K562 (cell line): ENCODE measurements around the gene IP6K1. TPM values are rescaled to one million over a fixed set of nuclear protein-coding genes. Genes with fewer than 3 reads are reported as not detected.
"Not testable (repeated sequence)": the region's sequence is repeated elsewhere in the genome, so short reads cannot be mapped to it uniquely, and the experiment has no call there.

ENCODE experiments used
- ATAC-seq: fragments of 200-7000 bp; cut with Tn5 transposase; 3 replicates; pipeline ENCODE4 v1.9.1; 2020; ENCODE audit warnings: moderate library complexity
- BruUV-seq: library from RNA; stranded (reverse); fragments of 400-500 nt; replicated peaks from 2 replicates; lab custom pipeline; 2021; lab: Mats Ljungman, UMichigan
- CTCF ChIA-PET: fragments of 300-600 bp; formaldehyde crosslinking; extraction: SDS; loops from one replicate; lab custom pipeline; 2021; ENCODE audit warnings: low intra/inter-chr PET ratio; lab: Yijun Ruan, JAX
- POLR2A ChIA-PET: fragments of 300-600, 350-650 bp; sonication (Branson Sonifier 250); formaldehyde crosslinking; extraction: SDS; loops from one replicate; lab custom pipeline; 2021; ENCODE audit warnings: antibody characterized with exemption, inconsistent platforms; lab: Yijun Ruan, JAX
- DNase-seq, 4 experiments: peaks; one replicate each; pipeline versions ENCODE4 v3.0.0 to v3.0.0-alpha.2; 2011 to 2018; ENCODE audit warnings: low spot score in 3 of 4, mixed read lengths in 3 of 4; ENCODE audit errors: extremely low read depth in 1 of 4
- FAIRE-seq: peaks from 2 replicates; lab custom pipeline; 2011; peaks lifted over from hg19 to GRCh38; lab: Jason Lieb, UNC
- H2AFZ ChIP-seq: 2 replicates; pipeline ENCODE4 v1.6.0; 2011; ENCODE audit warnings: low read depth, low read length, control low read depth, inconsistent platforms
- H3K27ac ChIP-seq: fragments of 200-600 bp; 3 replicates; pipeline ENCODE4 v1.8.0; 2011; ENCODE audit warnings: low read depth, mild to moderate bottlenecking, control low read depth, inconsistent platforms, low read length, moderate library complexity, mixed read lengths; ENCODE audit errors: extremely low read depth
- H3K27me3 ChIP-seq, 2 experiments: fragments of 300-600 bp in 1 of 2; 2 replicates in 1 of 2; 3 replicates in 1 of 2; pipeline versions ENCODE4 v1.6.0 to v1.8.0; 2011; ENCODE audit warnings: inconsistent platforms in 2 of 2, low read length in 2 of 2, mild to moderate bottlenecking in 1 of 2, mixed read lengths in 1 of 2, moderate library complexity in 1 of 2; ENCODE audit not compliant: control insufficient read depth in 2 of 2, insufficient read depth in 2 of 2
- H3K36me3 ChIP-seq: fragments of 300-600 bp; 3 replicates; pipeline ENCODE4 v1.8.0; 2011; ENCODE audit warnings: mild to moderate bottlenecking, low read length, inconsistent platforms; ENCODE audit not compliant: control insufficient read depth, insufficient read depth
- H3K4me1 ChIP-seq, 2 experiments: fragments of 200-600 bp in 1 of 2; replicated peaks in 1 of 2; 2 replicates in 1 of 2; 3 replicates in 1 of 2; pipeline versions ENCODE4 v1.5.1 to v1.8.0; 2011; ENCODE audit warnings: inconsistent platforms in 2 of 2, low read length in 2 of 2, mild to moderate bottlenecking in 1 of 2, mixed read lengths in 1 of 2, moderate library complexity in 1 of 2; ENCODE audit not compliant: control insufficient read depth in 2 of 2, insufficient read depth in 2 of 2
- H3K4me2 ChIP-seq: 2 replicates; pipeline ENCODE4 v1.6.1; 2011; ENCODE audit warnings: low read length, control low read depth, inconsistent platforms, mixed read lengths; ENCODE audit not compliant: insufficient read depth
- H3K4me3 ChIP-seq: fragments of 200-600 bp; sonication (generic), shearing (Covaris generic); 2 replicates; pipeline ENCODE4 v1.5.1; 2016; ENCODE audit warnings: control low read depth, inconsistent platforms
- H3K79me2 ChIP-seq: fragments of 200-600 bp; 3 replicates; pipeline ENCODE4 v1.8.0; 2011; ENCODE audit warnings: low read length, inconsistent platforms; ENCODE audit not compliant: control insufficient read depth, insufficient read depth
- H3K9ac ChIP-seq, 2 experiments: 2 replicates each; pipeline versions ENCODE4 v1.6.0 to v1.6.1; 2011; ENCODE audit warnings: low read depth in 2 of 2, low read length in 2 of 2, control low read depth in 1 of 2, inconsistent platforms in 1 of 2, mild to moderate bottlenecking in 1 of 2, mixed read lengths in 1 of 2; ENCODE audit not compliant: insufficient read depth in 1 of 2
- H3K9me1 ChIP-seq: one replicate; pipeline ENCODE4 v1.6.0; 2011; ENCODE audit warnings: inconsistent platforms, mild to moderate bottlenecking, low read length, moderate library complexity; ENCODE audit not compliant: control insufficient read depth, insufficient read depth
- H3K9me3 ChIP-seq: replicated peaks from 2 replicates; pipeline ENCODE4 v1.5.1; 2011; ENCODE audit warnings: low read depth, low read length, inconsistent platforms; ENCODE audit not compliant: control insufficient read depth, insufficient read depth
- H4K20me1 ChIP-seq: replicated peaks from 2 replicates; pipeline ENCODE4 v1.6.1; 2011; ENCODE audit warnings: low read length, inconsistent platforms, mixed read lengths; ENCODE audit not compliant: control insufficient read depth, insufficient read depth
- WGBS: fragments of 100-300 bp; shearing (Covaris generic); methylation state at CpG from one replicate; pipeline ENCODE4 v1.1.6; 2016; ENCODE audit warnings: low coverage, mixed read lengths; ENCODE audit not compliant: insufficient coverage; ENCODE audit errors: missing lambda C conversion rate; 5-methylcytosine and 5-hydroxymethylcytosine counted together
- in situ Hi-C: fragments of 300-500 bp; cut with MboI; formaldehyde crosslinking; loops from 4 replicates; pipeline ENCODE4 v1.15.0; 2018; ENCODE audit warnings: inconsistent platforms, mixed read lengths
- intact Hi-C: fragments of 100-400 bp; cut with micrococcal nuclease; formaldehyde crosslinking; loops from 2 replicates; pipeline ENCODE4 v1.14.2; 2022
- polyA plus RNA-seq, 8 experiments: library from polyadenylated mRNA; depleted of rRNA in 4 of 8; stranded (reverse) in 5 of 8; unstranded in 3 of 8; fragments of >200 nt; fragmentation: Nextera tagmentation in 2 of 8; fragmentation: Illumina TruSeq in 1 of 8; extraction: Ambion mirVana in 2 of 8; extraction: Trizol in 1 of 8; gene quantifications; 2 replicates each; pipeline versions ENCODE4 v1.2.1 to v1.2.3, GENCODE V29; 2011 to 2014; ENCODE audit warnings: inconsistent platforms in 1 of 8, missing spikeins in 1 of 8
- total RNA-seq, 7 experiments: library from RNA; depleted of rRNA in 6 of 7; stranded (reverse); fragments of >200 nt in 6 of 7; fragmentation: Illumina TruSeq in 2 of 7; extraction: Trizol in 2 of 7; gene quantifications; 2 replicates each; pipeline versions ENCODE4 v1.2.1 to v1.2.3, GENCODE V29; 2011 to 2021; ENCODE audit warnings: low replicate concordance in 1 of 7

The IP6K1 gene
- total and polyA plus RNA-seq, 9 of the 15 experiments (the other 6 are each of a cell fraction or from before 2014, with no cell fraction given) = 0.46 to 29.2 (median 13.1) TPM

- in situ Hi-C loops = not testable (repeated sequence)
- 100% methylated on average over 3 of the region's 4 CpGs for whole genome bisulfite sequencing
Observed at GRCh38 chr3:49695350-49696015, 90.9 kb downstream of the IP6K1 start.

GRCh38 chr3:49694409-49695070, 91.8 kb downstream of the IP6K1 start:
- peaks cover 0 to 13% of the 10 kb centered on the region in 2 experiments; a peak in 4 of 5 replicates for H3K4me1 ChIP-seq
- H4K20me1 ChIP-seq, H3K9me1 ChIP-seq, H3K9ac ChIP-seq, H3K27me3 ChIP-seq, ATAC-seq, H3K27ac ChIP-seq, BruUV-seq, intact Hi-C loops, H3K9me3 ChIP-seq, H3K4me2 ChIP-seq, CTCF ChIA-PET, in situ Hi-C loops, H2AFZ ChIP-seq, H3K4me3 ChIP-seq: not testable (repeated sequence)
- FAIRE-seq = peak; percentile 55
- H3K36me3 ChIP-seq = peaks cover 21% of the 10 kb centered on the region; the same call in 2 of the 3 replicates
- whole genome bisulfite sequencing = 54% methylated on average over 6 of the region's 6 CpGs
- H3K79me2 ChIP-seq = peaks cover 25% of the 10 kb centered on the region
- peak in 1 of 4 experiments; percentile 40 for DNase-seq
- POLR2A ChIA-PET = interaction anchor here (0.6 kb wide), 1 partner anchor 667 kb away, joined by 3 read pairs; no protein-coding TSS in a partner anchor

More at GRCh38 chr3:49695350-49696015, 90.9 kb downstream of the IP6K1 start:
- H3K27ac ChIP-seq, intact Hi-C loops, H3K4me3 ChIP-seq, H3K4me2 ChIP-seq, H3K9ac ChIP-seq, CTCF ChIA-PET, H4K20me1 ChIP-seq, H3K9me1 ChIP-seq, H3K9me3 ChIP-seq, H3K27me3 ChIP-seq, DNase-seq, BruUV-seq, H2AFZ ChIP-seq: not testable (repeated sequence)
- H3K79me2 ChIP-seq = peaks cover 16% of the 10 kb centered on the region
- FAIRE-seq (peak; percentile 63), ATAC-seq (peak; percentile 64)
- peaks cover 31% of the 10 kb centered on the region; the same call in 2 of the 3 replicates for H3K36me3 ChIP-seq
- H3K4me1 ChIP-seq = peaks cover 0 to 14% of the 10 kb centered on the region in 2 experiments; a peak in 4 of 5 replicates
- POLR2A ChIA-PET = interaction anchor here (0.6 kb wide), 1 partner anchor 194 kb away, joined by 3 read pairs; no protein-coding TSS in a partner anchor

GRCh38 chr3:49691481-49691880, 94.9 kb downstream of the IP6K1 start:
- POLR2A ChIA-PET = interaction anchor here (0.8 kb wide), 1 partner anchor 151 kb away, joined by 4 read pairs; no protein-coding TSS in a partner anchor

More at GRCh38 chr3:49691481-49691880, 94.9 kb downstream of the IP6K1 start:
- H2AFZ ChIP-seq, H3K27me3 ChIP-seq, DNase-seq, ATAC-seq, CTCF ChIA-PET, H3K9me3 ChIP-seq, in situ Hi-C loops, intact Hi-C loops, FAIRE-seq, H3K36me3 ChIP-seq, H3K4me2 ChIP-seq, BruUV-seq, H4K20me1 ChIP-seq, H3K4me3 ChIP-seq, H3K27ac ChIP-seq, H3K9me1 ChIP-seq: not testable (repeated sequence)
- 98% methylated on average over 3 of the region's 3 CpGs for WGBS
- peaks cover 26% of the 10 kb centered on the region for H3K79me2 ChIP-seq
- peak overlapping the region in 1 of 2 experiments; percentile 70; a peak in 2 of 4 replicates for H3K9ac ChIP-seq
- peaks cover 6 to 29% of the 10 kb centered on the region in 2 experiments; a peak in 4 of 5 replicates for H3K4me1 ChIP-seq
